Naive thymus-derived CD4-positive, alpha-beta T cell (primary cell): ENCODE data around the gene ARSG. TPM values are rescaled to one million over a fixed set of nuclear protein-coding genes. Genes with fewer than 3 reads are reported as not detected.

Experiments
- ATAC-seq: fragments of 150-1000 bp; cut with Tn5 transposase; 2 replicates; pipeline ENCODE4 v1.10.0; 2021; ENCODE audit warnings: mild to moderate bottlenecking, moderate library complexity
- CTCF ChIA-PET: fragments of 350-600 bp; sonication (Branson Sonifier 250); formaldehyde crosslinking; loops from one replicate; lab custom pipeline; 2021; ENCODE audit warnings: antibody characterized with exemption; lab: Charles Lee
- POLR2A ChIA-PET: fragments of 350-600 bp; sonication (Branson Sonifier 250); formaldehyde crosslinking; loops from one replicate; lab custom pipeline; 2021; ENCODE audit warnings: antibody characterized with exemption, inconsistent platforms; lab: Charles Lee
- DNase-seq, 9 donors: peaks; one replicate each; pipeline versions ENCODE4 v3.0.0 to v3.0.0-alpha.2; 2020 to 2022; ENCODE audit warnings: mixed read lengths in 1 of 9
- H3K27ac ChIP-seq: one replicate; pipeline ENCODE4 v1.7.0; 2013; ENCODE audit warnings: mild to moderate bottlenecking, low read depth, low read length, moderate library complexity
- H3K27me3 ChIP-seq, 2 donors: one replicate each; pipeline ENCODE4 v1.7.0; 2013; ENCODE audit warnings: low read length in 2 of 2, mild to moderate bottlenecking in 2 of 2, moderate library complexity in 2 of 2; ENCODE audit not compliant: control insufficient read depth in 2 of 2, insufficient read depth in 2 of 2
- H3K36me3 ChIP-seq, 3 experiments: 1 replicate in 2 of 3; 2 replicates in 1 of 3; pipeline ENCODE4 v1.7.0; 2013; ENCODE audit warnings: low read length in 3 of 3, mild to moderate bottlenecking in 3 of 3, moderate library complexity in 1 of 3; ENCODE audit not compliant: insufficient read depth in 3 of 3, control insufficient read depth in 2 of 3
- H3K4me1 ChIP-seq, 2 donors: one replicate each; pipeline ENCODE4 v1.7.0; 2013; ENCODE audit warnings: low read length in 2 of 2, mild to moderate bottlenecking in 2 of 2, moderate library complexity in 1 of 2; ENCODE audit not compliant: control insufficient read depth in 2 of 2, insufficient read depth in 2 of 2
- H3K4me3 ChIP-seq: 2 replicates; pipeline ENCODE4 v1.7.0; 2013; ENCODE audit warnings: mild to moderate bottlenecking, low read length
- H3K9me3 ChIP-seq, 3 experiments: 1 replicate in 2 of 3; 2 replicates in 1 of 3; pipeline ENCODE4 v1.7.0; 2013; ENCODE audit warnings: low read length in 3 of 3; ENCODE audit not compliant: control insufficient read depth in 2 of 3
- H3K27ac Mint-ChIP-seq, 9 donors: one replicate each; pipeline ENCODE4 v1.8.0; 2020 to 2022; ENCODE audit warnings: mixed read lengths in 9 of 9, mild to moderate bottlenecking in 8 of 9, moderate library complexity in 5 of 9, inconsistent platforms in 2 of 9
- H3K27me3 Mint-ChIP-seq, 5 donors: one replicate each; pipeline ENCODE4 v1.8.0; 2021 to 2022; ENCODE audit warnings: mixed read lengths in 5 of 5, mild to moderate bottlenecking in 1 of 5
- H3K36me3 Mint-ChIP-seq, 5 donors: one replicate each; pipeline ENCODE4 v1.8.0; 2020 to 2022; ENCODE audit warnings: mixed read lengths in 5 of 5, mild to moderate bottlenecking in 3 of 5, inconsistent platforms in 1 of 5
- H3K4me1 Mint-ChIP-seq, 7 donors: one replicate each; pipeline ENCODE4 v1.8.0; 2020 to 2022; ENCODE audit warnings: mixed read lengths in 7 of 7, mild to moderate bottlenecking in 3 of 7, inconsistent platforms in 1 of 7
- H3K4me3 Mint-ChIP-seq, 10 donors: one replicate each; pipeline ENCODE4 v1.8.0; 2020 to 2022; ENCODE audit warnings: mild to moderate bottlenecking in 10 of 10, mixed read lengths in 10 of 10, moderate library complexity in 6 of 10, inconsistent platforms in 2 of 10
- H3K9me3 Mint-ChIP-seq, 11 donors: one replicate each; pipeline ENCODE4 v1.8.0; 2020 to 2022; ENCODE audit warnings: mixed read lengths in 11 of 11, mild to moderate bottlenecking in 4 of 11, inconsistent platforms in 1 of 11, moderate library complexity in 1 of 11
- intact Hi-C, 2 donors: fragments of 100-400 bp; cut with micrococcal nuclease; formaldehyde crosslinking; loops; one replicate each; pipeline ENCODE4 v1.15.1; 2023
- polyA plus RNA-seq, 2 donors: library from polyadenylated mRNA; unstranded; fragments of 300-500 nt; fragmentation: Illumina TruSeq; gene quantifications; one replicate each; pipeline ENCODE4 v1.2.3, GENCODE V29; 2021
- total RNA-seq, 6 experiments: library from RNA in 5 of 6; stranded (reverse) in 5 of 6; gene quantifications; 1 replicate in 5 of 6; 2 replicates in 1 of 6; pipeline ENCODE4 v1.2.3 and lab custom pipeline; 2021 to 2026

The ARSG gene
- total and polyA plus RNA-seq, 7 experiments from 2014 or later = 7.3 to 20.0 (median 12.6) TPM

GRCh38 chr17:68432086-68432864 is 141.0 kb downstream of the ARSG start:
- Mint-ChIP-seq H3K4me1 (peaks cover 15 to 33% (median 26%) of the 10 kb centered on the region in 7 donors), H3K27me3 (no peaks in the 10 kb centered on the region), H3K36me3 (peaks cover 0 to 33% (median 0%) of the 10 kb centered on the region in 5 donors), H3K27ac (peak overlapping the region in 4 of 9 donors; percentile 3 to 51 (median 34)), H3K9me3 (peaks cover 0 to 1% (median 0%) of the 10 kb centered on the region in 11 donors), H3K4me3 (no peak overlapping the region)
- Histone ChIP-seq H3K9me3 (no peaks in the 10 kb centered on the region), H3K4me3 (no peak overlapping the region), H3K27ac (no peak overlapping the region), H3K27me3 (no peaks in the 10 kb centered on the region), H3K4me1 (peaks cover 16% of the 10 kb centered on the region in 2 donors), H3K36me3 (no peaks in the 10 kb centered on the region)
- ATAC-seq (no peak), DNase-seq (no peak)
- POLR2A ChIA-PET = interaction anchor here (0.6 to 14.3 kb wide), 11 partner anchors 25 to 210 kb away, joined by 3 to 133 read pairs (median 3); partner anchors contain the start of genes ARSG, SLC16A6 and WIPI1
- CTCF ChIA-PET = interaction anchor here (0.6 to 2.9 kb wide), 23 partner anchors 16 to 231 kb away, joined by 3 to 10 read pairs (median 3); no protein-coding TSS in a partner anchor
- intact Hi-C loops = no loop called here

GRCh38 chr17:68433211-68433610 is 141.9 kb downstream of the ARSG start:
- no peak for DNase-seq
- Mint-ChIP-seq H3K27ac (peak overlapping the region in 2 of 9 donors; percentile 40 to 52), H3K36me3 (peaks cover 0 to 31% (median 0%) of the 10 kb centered on the region in 5 donors), H3K4me3 (no peak overlapping the region), H3K27me3 (no peaks in the 10 kb centered on the region), H3K9me3 (peaks cover 0 to 1% (median 0%) of the 10 kb centered on the region in 11 donors), H3K4me1 (peaks cover 23 to 42% (median 35%) of the 10 kb centered on the region in 7 donors)
- H3K9me3 ChIP-seq = no peaks in the 10 kb centered on the region
- H3K4me1 ChIP-seq = peaks cover 24 to 25% of the 10 kb centered on the region in 2 donors
- no peak overlapping the region for H3K27ac ChIP-seq
- H3K36me3 ChIP-seq = no peaks in the 10 kb centered on the region
- H3K4me3 ChIP-seq = no peak overlapping the region
- intact Hi-C loops = no loop called here
- ChIA-PET CTCF (interaction anchor here (0.7 to 2.9 kb wide), 10 partner anchors 28 to 174 kb away, joined by 3 to 10 read pairs (median 4); no protein-coding TSS in a partner anchor), POLR2A (interaction anchor here (0.6 to 14.3 kb wide), 3 partner anchors 25 to 141 kb away, joined by 4 to 133 read pairs (median 26); partner anchors contain the start of genes ARSG, SLC16A6 and WIPI1)
- no peaks in the 10 kb centered on the region for H3K27me3 ChIP-seq
- ATAC-seq = no peak

- POLR2A ChIA-PET = interaction anchor here (0.8 to 14.3 kb wide), 5 partner anchors 24 to 173 kb away, joined by 3 to 133 read pairs (median 26); partner anchors contain the start of genes ARSG, SLC16A6 and WIPI1
- intact Hi-C loops = no loop called here
- peaks cover 0 to 1% (median 0%) of the 10 kb centered on the region in 11 donors for H3K9me3 Mint-ChIP-seq
Measured at GRCh38 chr17:68433911-68434508, 142.7 kb downstream of the ARSG start.

GRCh38 chr17:68435361-68435760 is 144.1 kb downstream of the ARSG start:
- no peaks in the 10 kb centered on the region for H3K27me3 ChIP-seq
- POLR2A ChIA-PET = interaction anchor here (1.3 to 14.3 kb wide), 4 partner anchors 22 to 181 kb away, joined by 4 to 133 read pairs (median 41); partner anchors contain the start of genes ARSG, SLC16A6 and WIPI1
- peaks cover 27 to 32% of the 10 kb centered on the region in 2 donors for H3K4me1 ChIP-seq
- ATAC-seq = no peak
- Mint-ChIP-seq H3K4me3 (no peak overlapping the region), H3K27ac (no peak overlapping the region), H3K9me3 (peaks cover 0 to 1% (median 0%) of the 10 kb centered on the region in 11 donors), H3K36me3 (peaks cover 0 to 26% (median 0%) of the 10 kb centered on the region in 5 donors), H3K4me1 (peaks cover 25 to 60% (median 46%) of the 10 kb centered on the region in 7 donors), H3K27me3 (no peaks in the 10 kb centered on the region)
- no peaks in the 10 kb centered on the region for H3K9me3 ChIP-seq
- no peaks in the 10 kb centered on the region for H3K36me3 ChIP-seq
- intact Hi-C loops = loop anchor here in 1 of 2 donors (5.0 kb wide), 2 partner anchors 33 to 88 kb away; no protein-coding TSS in a partner anchor
- no peak for DNase-seq
- CTCF ChIA-PET = interaction anchor here (0.8 to 6.5 kb wide), 5 partner anchors 27 to 259 kb away, joined by 3 to 45 read pairs (median 4); no protein-coding TSS in a partner anchor
- no peak overlapping the region for H3K4me3 ChIP-seq
- H3K27ac ChIP-seq = no peak overlapping the region

More at GRCh38 chr17:68433911-68434508, 142.7 kb downstream of the ARSG start:
- H3K27me3 Mint-ChIP-seq = no peaks in the 10 kb centered on the region
- ATAC-seq (no peak), DNase-seq (no peak)
- Histone ChIP-seq H3K4me3 (no peak overlapping the region), H3K27me3 (no peaks in the 10 kb centered on the region), H3K9me3 (no peaks in the 10 kb centered on the region), H3K4me1 (peaks cover 27 to 32% of the 10 kb centered on the region in 2 donors), H3K36me3 (no peaks in the 10 kb centered on the region), H3K27ac (no peak overlapping the region)
- H3K4me1 Mint-ChIP-seq = peaks cover 25 to 50% (median 43%) of the 10 kb centered on the region in 7 donors
- no peak overlapping the region for H3K4me3 Mint-ChIP-seq
- CTCF ChIA-PET = interaction anchor here (0.6 to 2.9 kb wide), 6 partner anchors 27 to 1969 kb away, joined by 3 to 10 read pairs (median 4); no protein-coding TSS in a partner anchor
- peak overlapping the region in 1 of 9 donors; percentile 25 for H3K27ac Mint-ChIP-seq
- peaks cover 0 to 32% (median 0%) of the 10 kb centered on the region in 5 donors for H3K36me3 Mint-ChIP-seq

- DNase-seq = peak; percentile 62 to 87 (median 82)
- peaks cover 30 to 67% (median 51%) of the 10 kb centered on the region in 7 donors for H3K4me1 Mint-ChIP-seq
- intact Hi-C loops = loop anchor here (1.0 to 5.0 kb wide), 15 partner anchors 21 to 264 kb away; partner anchors contain the start of genes AMZ2 (in 1 of the 2), ARSG (in 1 of the 2), SLC16A6 (in 1 of the 2) and WIPI1 (in 1 of the 2)
- ATAC-seq = peak; percentile 90
- H3K27ac Mint-ChIP-seq = peak overlapping the region; percentile 1 to 94 (median 41)
- CTCF ChIA-PET = interaction anchor here (0.6 to 6.5 kb wide), 15 partner anchors 19 to 376 kb away, joined by 3 to 45 read pairs (median 4); partner anchors contain the start of genes ARSG and WIPI1
- H3K4me3 ChIP-seq = no peak overlapping the region
- H3K4me1 ChIP-seq = peaks cover 32% of the 10 kb centered on the region in 2 donors
- H3K27me3 Mint-ChIP-seq = no peaks in the 10 kb centered on the region
- peaks cover 0 to 1% (median 0%) of the 10 kb centered on the region in 11 donors for H3K9me3 Mint-ChIP-seq
- H3K9me3 ChIP-seq = no peaks in the 10 kb centered on the region
- no peak overlapping the region for H3K27ac ChIP-seq
- no peaks in the 10 kb centered on the region for H3K27me3 ChIP-seq
- no peaks in the 10 kb centered on the region for H3K36me3 ChIP-seq
- H3K36me3 Mint-ChIP-seq = peaks cover 0 to 29% (median 0%) of the 10 kb centered on the region in 5 donors
- POLR2A ChIA-PET = interaction anchor here (0.6 to 14.3 kb wide), 8 partner anchors 22 to 610 kb away, joined by 3 to 133 read pairs (median 14); partner anchors contain the start of genes AMZ2, ARSG, SLC16A6 and WIPI1
- H3K4me3 Mint-ChIP-seq = peak overlapping the region; percentile 3 to 78 (median 62)
Measured at GRCh38 chr17:68435876-68436842, 144.9 kb downstream of the ARSG start.
